Mesothelial cell of epicardium (in vitro differentiated cells): ENCODE results near the gene SART1. TPM values are rescaled to one million over a fixed set of nuclear protein-coding genes. Genes with fewer than 3 reads are reported as not detected.
A peak's percentile ranks its signal among the peaks of the same experiment; 100 is the strongest.

Experiments
- DNase-seq, 2 experiments: peaks; one replicate each; pipeline ENCODE4 v3.0.0; 2021; ENCODE audit warnings: low spot score in 2 of 2; ENCODE audit not compliant: unreplicated experiment in 2 of 2
- H3K27ac Mint-ChIP-seq: 2 replicates; pipeline ENCODE4 v1.8.0; 2021; ENCODE audit warnings: mixed read lengths
- H3K27me3 Mint-ChIP-seq: 2 replicates; pipeline ENCODE4 v1.8.0; 2021; ENCODE audit warnings: low read depth, mixed read lengths
- H3K36me3 Mint-ChIP-seq: 2 replicates; pipeline ENCODE4 v1.8.0; 2021; ENCODE audit warnings: mixed read lengths
- H3K4me1 Mint-ChIP-seq: 2 replicates; pipeline ENCODE4 v1.8.0; 2021; ENCODE audit warnings: mixed read lengths
- H3K4me3 Mint-ChIP-seq: 2 replicates; pipeline ENCODE4 v1.8.0; 2021; ENCODE audit warnings: mild to moderate bottlenecking, moderate library complexity, mixed read lengths
- H3K9me3 Mint-ChIP-seq: 2 replicates; pipeline ENCODE4 v1.8.0; 2021; ENCODE audit warnings: mixed read lengths
- CTCF ChIP-seq: fragments of 200-600 bp; sonication (generic); IDR thresholded peaks from one replicate; pipeline ENCODE4 v1.5.0; 2021; ENCODE audit warnings: antibody characterized with exemption; ENCODE audit not compliant: unreplicated experiment
- total RNA-seq: library from RNA; stranded (reverse); gene quantifications from 3 replicates; pipeline ENCODE4 v1.2.1, GENCODE V29; 2021

SART1 gene
- total RNA-seq, 1 donor from 2014 or later: 54.4 TPM

- H3K9me3 Mint-ChIP-seq: no peaks in the 10 kb centered on the region
- no peaks in the 10 kb centered on the region for H3K4me1 Mint-ChIP-seq
- H3K27me3 Mint-ChIP-seq: no peaks in the 10 kb centered on the region
- no peak overlapping the region for H3K4me3 Mint-ChIP-seq
- DNase-seq: no peak
- peaks cover 21% of the 10 kb centered on the region for H3K36me3 Mint-ChIP-seq
- no peak for TF ChIP-seq CTCF
- no peak overlapping the region for H3K27ac Mint-ChIP-seq
Observed at GRCh38 chr11:65978391-65979238, 17.1 kb downstream of the SART1 start.

- Mint-ChIP-seq H3K36me3 (peaks cover 19% of the 10 kb centered on the region), H3K4me3 (no peak overlapping the region), H3K27me3 (no peaks in the 10 kb centered on the region), H3K9me3 (no peaks in the 10 kb centered on the region), H3K27ac (no peak overlapping the region), H3K4me1 (no peaks in the 10 kb centered on the region)
- DNase-seq: no peak
- no peak for TF ChIP-seq CTCF
Observed at GRCh38 chr11:65979261-65979759, 17.8 kb downstream of the SART1 start.

- no peaks in the 10 kb centered on the region for H3K9me3 Mint-ChIP-seq
- H3K27ac Mint-ChIP-seq: no peak overlapping the region
- no peak for DNase-seq
- no peak overlapping the region for H3K4me3 Mint-ChIP-seq
- no peaks in the 10 kb centered on the region for H3K27me3 Mint-ChIP-seq
- peaks cover 11% of the 10 kb centered on the region for H3K36me3 Mint-ChIP-seq
- no peak for TF ChIP-seq CTCF
- H3K4me1 Mint-ChIP-seq: no peaks in the 10 kb centered on the region
Observed at GRCh38 chr11:65981101-65981740, 19.7 kb downstream of the SART1 start.

- Mint-ChIP-seq H3K4me3 (no peak overlapping the region), H3K9me3 (no peaks in the 10 kb centered on the region), H3K36me3 (peaks cover 10% of the 10 kb centered on the region), H3K4me1 (no peaks in the 10 kb centered on the region), H3K27me3 (no peaks in the 10 kb centered on the region), H3K27ac (no peak overlapping the region)
- TF ChIP-seq CTCF: peak; percentile 19
- DNase-seq: no peak
Observed at GRCh38 chr11:65981972-65982823, 20.7 kb downstream of the SART1 start.

GRCh38 chr11:65982824-65983588, 21.5 kb downstream of the SART1 start:
- Mint-ChIP-seq H3K9me3 (no peaks in the 10 kb centered on the region), H3K4me3 (no peak overlapping the region), H3K36me3 (peaks cover 10% of the 10 kb centered on the region), H3K4me1 (no peaks in the 10 kb centered on the region), H3K27me3 (no peaks in the 10 kb centered on the region), H3K27ac (no peak overlapping the region)
- TF ChIP-seq CTCF: peak; percentile 5
- DNase-seq: no peak
